WERI-Rb-1 (cell line): ENCODE measurements around the gene P2RY12.
"Not testable (repeated sequence)": the region's sequence is repeated elsewhere in the genome, so short reads cannot be mapped to it uniquely, and the experiment has no call there.

Experiments
- DNase-seq: peaks from one replicate; pipeline ENCODE4 v3.0.0-alpha.2; 2020
- H3K27ac ChIP-seq: fragments of 250-450 bp; sonication (Bioruptor Pico); 2 replicates; pipeline ENCODE4 v1.5.1; 2020; ENCODE audit warnings: mild to moderate bottlenecking, moderate library complexity
- H3K27me3 ChIP-seq: fragments of 250-450 bp; sonication (Bioruptor Pico); 2 replicates; pipeline ENCODE4 v1.5.1; 2021; ENCODE audit warnings: mild to moderate bottlenecking, low read depth, moderate library complexity; ENCODE audit not compliant: insufficient read depth, severe bottlenecking
- H3K36me3 ChIP-seq: fragments of 250-450 bp; sonication (Bioruptor Pico); 2 replicates; pipeline ENCODE4 v1.5.1; 2020; ENCODE audit warnings: mild to moderate bottlenecking, moderate library complexity
- H3K4me3 ChIP-seq: 2 replicates; pipeline ENCODE4 v1.5.1; 2011; ENCODE audit warnings: low read depth, mild to moderate bottlenecking, control low read depth, low read length
- H3K9me3 ChIP-seq: fragments of 250-450 bp; sonication (Bioruptor Pico); 2 replicates; pipeline ENCODE4 v1.5.1; 2021; ENCODE audit warnings: mild to moderate bottlenecking, moderate library complexity; ENCODE audit not compliant: severe bottlenecking
- TF ChIP-seq, protein P1 (sequence below): IDR thresholded peaks from 2 replicates; pipeline ENCODE4 v1.5.1; 2011; ENCODE audit warnings: low read depth, mild to moderate bottlenecking, control low read depth, inconsistent platforms, low read length

Gene P2RY12

DNA sequence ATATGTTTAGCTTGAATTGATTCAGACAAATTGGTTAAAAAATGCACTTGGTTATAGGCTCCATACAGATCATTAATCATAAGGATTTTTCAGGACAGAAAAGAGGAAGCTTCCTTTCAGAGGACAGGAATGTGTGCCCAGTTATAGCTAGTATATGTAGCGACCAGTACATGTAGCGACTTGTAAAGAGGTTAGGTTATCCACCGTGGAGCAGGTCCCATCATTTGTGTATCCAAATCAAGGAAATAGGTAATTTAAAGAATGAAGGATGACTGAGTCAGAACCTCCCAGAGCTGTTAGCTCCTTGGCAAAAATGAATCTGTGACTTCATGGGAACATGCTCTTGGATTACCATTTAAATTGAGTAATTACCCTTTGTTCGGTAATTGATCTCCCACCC, 15.8 kb upstream of the P2RY12 start:
- Histone ChIP-seq H3K27me3 (no peaks in the 10 kb centered on the region), H3K9me3 (no peaks in the 10 kb centered on the region), H3K4me3 (no peak overlapping the region), H3K36me3 (no peaks in the 10 kb centered on the region), H3K27ac (no peak overlapping the region)
- TF ChIP-seq, protein P1, sequence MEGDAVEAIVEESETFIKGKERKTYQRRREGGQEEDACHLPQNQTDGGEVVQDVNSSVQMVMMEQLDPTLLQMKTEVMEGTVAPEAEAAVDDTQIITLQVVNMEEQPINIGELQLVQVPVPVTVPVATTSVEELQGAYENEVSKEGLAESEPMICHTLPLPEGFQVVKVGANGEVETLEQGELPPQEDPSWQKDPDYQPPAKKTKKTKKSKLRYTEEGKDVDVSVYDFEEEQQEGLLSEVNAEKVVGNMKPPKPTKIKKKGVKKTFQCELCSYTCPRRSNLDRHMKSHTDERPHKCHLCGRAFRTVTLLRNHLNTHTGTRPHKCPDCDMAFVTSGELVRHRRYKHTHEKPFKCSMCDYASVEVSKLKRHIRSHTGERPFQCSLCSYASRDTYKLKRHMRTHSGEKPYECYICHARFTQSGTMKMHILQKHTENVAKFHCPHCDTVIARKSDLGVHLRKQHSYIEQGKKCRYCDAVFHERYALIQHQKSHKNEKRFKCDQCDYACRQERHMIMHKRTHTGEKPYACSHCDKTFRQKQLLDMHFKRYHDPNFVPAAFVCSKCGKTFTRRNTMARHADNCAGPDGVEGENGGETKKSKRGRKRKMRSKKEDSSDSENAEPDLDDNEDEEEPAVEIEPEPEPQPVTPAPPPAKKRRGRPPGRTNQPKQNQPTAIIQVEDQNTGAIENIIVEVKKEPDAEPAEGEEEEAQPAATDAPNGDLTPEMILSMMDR = no peak
- DNase-seq = no peak

DNA sequence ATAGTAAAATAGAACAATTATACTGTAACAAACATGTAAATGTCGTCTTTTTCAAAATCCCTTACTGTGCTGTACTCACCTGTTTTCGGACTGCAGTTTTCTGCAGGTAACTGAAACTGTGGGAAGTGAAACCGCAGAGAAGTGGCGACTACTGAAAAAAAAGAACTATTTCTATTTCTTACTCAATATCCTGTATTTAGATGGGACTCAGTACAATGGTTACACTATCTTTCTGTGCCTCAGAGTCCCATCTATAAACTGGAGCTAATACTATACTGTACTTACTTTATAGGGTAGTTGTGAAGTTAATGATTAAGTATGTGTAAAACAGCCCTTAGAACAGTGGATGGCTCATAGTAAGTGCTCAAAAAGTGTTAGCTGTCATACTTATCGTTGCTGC, 14.3 kb upstream of the P2RY12 start:
- H3K36me3 ChIP-seq = no peaks in the 10 kb centered on the region

DNA sequence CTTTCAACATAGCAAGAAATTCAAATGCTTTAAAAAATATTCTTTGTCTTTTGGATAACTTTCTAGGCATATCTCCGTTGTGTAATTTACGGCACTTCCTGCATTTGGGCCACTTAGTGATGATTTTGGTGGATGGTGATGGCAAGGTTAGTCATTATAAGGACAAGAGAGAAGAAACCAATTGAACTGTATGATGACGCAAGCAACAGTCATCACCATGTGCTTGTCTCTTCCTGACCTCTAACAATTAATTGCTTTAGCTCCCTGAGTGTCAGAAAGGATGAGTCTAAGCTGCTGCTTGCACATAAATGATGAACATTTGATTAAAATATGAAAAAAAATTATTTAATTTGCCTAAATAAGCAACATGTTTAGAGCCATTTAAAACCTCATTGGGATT, 11.3 kb upstream of the P2RY12 start:
- H3K9me3 ChIP-seq = no peaks in the 10 kb centered on the region
- DNase-seq = no peak
- no peaks in the 10 kb centered on the region for H3K27me3 ChIP-seq
- TF ChIP-seq, protein P1 = no peak
- no peak overlapping the region for H3K27ac ChIP-seq
- H3K4me3 ChIP-seq = no peak overlapping the region
- no peaks in the 10 kb centered on the region for H3K36me3 ChIP-seq

More for the DNA sequence above, 14.3 kb upstream of the P2RY12 start:
- Histone ChIP-seq H3K27ac (no peak overlapping the region), H3K27me3 (no peaks in the 10 kb centered on the region), H3K4me3 (no peak overlapping the region), H3K9me3 (no peaks in the 10 kb centered on the region)
- TF ChIP-seq, protein P1 = no peak
- no peak for DNase-seq

DNA sequence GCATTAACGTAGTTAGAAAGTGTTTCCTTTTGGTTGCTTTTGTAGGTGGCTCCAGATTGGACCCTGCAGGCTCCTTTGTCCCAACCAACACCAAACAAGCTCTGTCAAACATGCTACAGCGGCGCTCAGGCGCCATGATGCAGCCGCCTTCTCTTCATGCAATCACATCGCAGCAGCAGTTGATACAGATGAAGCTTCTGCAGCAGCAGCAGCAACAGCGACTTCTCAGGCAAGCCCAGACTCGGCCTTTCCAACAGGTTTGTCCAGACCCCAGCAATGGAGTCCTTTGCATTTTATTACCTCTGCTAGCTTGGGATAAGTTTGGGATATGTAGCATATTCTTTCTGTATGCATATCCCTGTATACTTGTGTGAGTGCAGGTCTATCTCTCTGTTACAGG, 10.1 kb upstream of the P2RY12 start:
- TF ChIP-seq, protein P1 = no peak
- no peak overlapping the region for H3K4me3 ChIP-seq

DNA sequence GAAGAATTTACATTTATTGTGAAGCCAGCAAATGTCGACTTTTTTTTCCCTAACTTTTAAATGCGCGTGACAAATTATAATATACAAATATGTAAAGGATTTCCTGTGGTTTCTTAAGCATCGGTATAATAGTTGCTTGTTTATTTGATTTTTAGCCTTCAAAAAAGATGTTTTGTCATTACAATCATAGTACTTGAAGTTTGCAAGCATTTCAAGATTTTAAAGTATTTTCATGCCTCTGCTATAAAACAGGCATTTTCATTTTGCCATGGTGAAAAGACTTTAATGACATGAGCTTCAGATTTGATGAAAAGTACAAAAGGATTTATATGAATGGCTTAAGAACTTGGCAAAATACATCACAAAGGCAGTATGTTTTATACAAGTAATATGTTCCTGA, 9.4 kb upstream of the P2RY12 start:
- Histone ChIP-seq H3K27ac (no peak overlapping the region), H3K4me3 (no peak overlapping the region), H3K9me3 (no peaks in the 10 kb centered on the region), H3K27me3 (no peaks in the 10 kb centered on the region), H3K36me3 (no peaks in the 10 kb centered on the region)
- TF ChIP-seq, protein P1 = no peak
- no peak for DNase-seq

More for the DNA sequence above, 10.1 kb upstream of the P2RY12 start:
- Histone ChIP-seq H3K27ac (no peak overlapping the region), H3K36me3 (no peaks in the 10 kb centered on the region), H3K27me3 (no peaks in the 10 kb centered on the region), H3K9me3 (no peaks in the 10 kb centered on the region)
- DNase-seq = no peak

DNA sequence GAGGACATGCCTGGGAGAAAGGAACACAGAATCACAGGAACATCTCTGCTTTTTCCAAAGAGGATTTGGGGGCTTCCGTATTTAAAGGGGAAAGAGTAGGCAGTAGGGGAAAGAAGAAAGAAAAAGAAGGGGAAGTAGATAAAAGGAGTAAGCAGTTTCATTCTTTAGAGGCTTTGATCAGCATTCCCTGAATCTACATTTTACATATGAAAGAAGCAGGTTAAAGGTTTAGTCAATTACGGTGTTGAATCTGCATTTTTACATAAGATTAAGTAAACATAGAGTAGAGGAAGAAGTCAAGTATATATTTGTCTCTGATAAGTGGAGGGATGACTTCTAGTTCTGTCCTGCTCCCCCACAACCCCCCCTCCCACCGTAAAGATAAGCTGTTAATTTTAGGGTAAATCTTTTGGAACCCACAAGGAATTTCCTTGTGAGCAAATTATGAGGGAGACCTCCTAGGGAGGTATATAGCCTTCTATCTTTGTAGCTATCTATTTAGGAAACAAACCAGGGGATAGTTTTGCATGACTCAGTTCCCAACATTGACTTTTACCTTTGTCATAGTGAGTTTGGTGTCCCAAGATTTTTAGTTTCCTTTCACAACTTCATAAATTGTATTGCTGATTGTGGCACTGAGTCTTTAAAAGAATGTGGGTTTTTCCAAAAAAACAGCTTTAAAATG, 8.7 kb upstream of the P2RY12 start:
- Histone ChIP-seq H3K36me3 (no peaks in the 10 kb centered on the region), H3K9me3 (no peaks in the 10 kb centered on the region), H3K4me3 (no peak overlapping the region), H3K27me3 (no peaks in the 10 kb centered on the region), H3K27ac (no peak overlapping the region)
- no peak for DNase-seq
- TF ChIP-seq, protein P1 = no peak

DNA sequence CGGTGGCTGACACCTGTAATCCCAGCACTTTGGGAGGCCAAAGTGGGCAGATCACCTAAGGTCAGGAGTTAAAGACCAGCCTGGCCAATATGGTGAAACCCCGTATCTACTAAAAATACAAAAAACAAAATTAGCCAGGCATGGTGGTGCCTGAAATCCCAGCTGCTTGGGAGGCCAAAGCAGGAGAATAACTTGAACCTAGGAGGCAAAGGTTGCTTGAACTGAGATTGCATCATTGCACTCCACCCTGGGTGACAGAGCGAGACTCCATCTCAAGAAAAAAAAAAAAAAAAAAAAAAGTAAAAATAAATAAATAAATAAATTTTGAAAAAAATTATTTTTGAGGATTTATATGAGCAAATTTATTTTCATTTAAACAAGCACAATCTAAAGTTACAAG, 7.6 kb upstream of the P2RY12 start:
- not testable (repeated sequence) for H3K36me3 ChIP-seq, H3K4me3 ChIP-seq, H3K27ac ChIP-seq, H3K27me3 ChIP-seq, H3K9me3 ChIP-seq, DNase-seq
